Inflammatory macrophage treated with lipopolysaccharide for 4 hours (primary cell): Measurements from ENCODE around the gene RGS13.
A peak's percentile ranks its signal among the peaks of the same experiment; 100 is the strongest.
"Not testable (repeated sequence)": the region's sequence is repeated elsewhere in the genome, so short reads cannot be mapped to it uniquely, and the experiment has no call there.

Experiments
- DNase-seq: peaks from one replicate; pipeline ENCODE4 v3.0.0-alpha.2; 2020

Gene RGS13

GRCh38 chr1:192683081-192683480 lies 47.1 kb downstream of the RGS13 start:
- not testable (repeated sequence) for DNase-seq

GRCh38 chr1:192689459-192689858 lies 53.5 kb downstream of the RGS13 start:
- DNase-seq, result no peak

- no peak for DNase-seq
These were observed 55.1 kb downstream of the RGS13 start for GRCh38 chr1:192691041-192691440.

- no peak for DNase-seq
These were observed 60.1 kb downstream of the RGS13 start for GRCh38 chr1:192696082-192696481.

- no peak for DNase-seq
These were observed 61.8 kb downstream of the RGS13 start for GRCh38 chr1:192697771-192698170.

GRCh38 chr1:192698731-192699130 lies 62.8 kb downstream of the RGS13 start:
- DNase-seq, result no peak

GRCh38 chr1:192700834-192701271 lies 64.9 kb downstream of the RGS13 start:
- DNase-seq, result no peak

- peak; percentile 34 for DNase-seq
These were observed 66.4 kb downstream of the RGS13 start for GRCh38 chr1:192702212-192702902.

GRCh38 chr1:192703283-192704206 lies 67.6 kb downstream of the RGS13 start:
- DNase-seq, result no peak

GRCh38 chr1:192705510-192705909 lies 69.6 kb downstream of the RGS13 start:
- DNase-seq, result no peak

GRCh38 chr1:192706936-192707335 lies 71.0 kb downstream of the RGS13 start:
- DNase-seq, result no peak

- peak; percentile 29 for DNase-seq
These were observed 72.1 kb downstream of the RGS13 start for GRCh38 chr1:192707978-192708547.

GRCh38 chr1:192709544-192709943 lies 73.6 kb downstream of the RGS13 start:
- DNase-seq, result no peak
